ENCODE measurements around the gene IGFN1.

DNA sequence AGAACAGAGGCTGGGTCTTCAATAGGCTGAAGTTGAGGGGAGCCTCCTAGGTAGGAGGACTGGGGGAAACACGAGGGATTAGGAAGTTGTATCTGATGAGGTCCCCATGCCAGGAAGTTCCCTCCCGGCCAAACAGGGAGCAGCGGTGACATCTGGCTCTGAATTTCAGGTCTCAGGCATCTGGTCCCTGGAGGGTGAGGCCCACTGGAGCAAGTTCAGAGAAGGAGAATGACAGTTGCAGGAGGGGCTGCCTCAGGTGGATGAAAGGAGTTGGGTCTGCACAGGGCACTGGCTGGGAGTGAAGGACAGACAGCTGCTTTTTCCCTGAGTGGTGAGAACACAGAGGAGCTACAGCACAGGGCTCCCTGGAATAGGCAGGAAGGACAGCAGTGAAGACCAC lies 45.5 kb upstream of the IGFN1 start:
- TF ChIP-seq POLR2A (IDR thresholded peaks at IDR 0.05; ENCODE audit: low read depth, low read length) (no peak), EZH2 (IDR thresholded peaks at IDR 0.05; ENCODE audit: borderline replicate concordance, low read depth, low read length, severe bottlenecking) (no peak), POLR2AphosphoS5 (IDR thresholded peaks at IDR 0.05; ENCODE audit: insufficient read depth, low read depth, low read length) (no peak), MYC (IDR thresholded peaks at IDR 0.05; ENCODE audit: low read depth, low read length) (no peak), GATA2 (IDR thresholded peaks at IDR 0.05; ENCODE audit: insufficient read depth, insufficient read length, low read depth, low read length) (no peak)
- TF ChIP-seq, protein P1, sequence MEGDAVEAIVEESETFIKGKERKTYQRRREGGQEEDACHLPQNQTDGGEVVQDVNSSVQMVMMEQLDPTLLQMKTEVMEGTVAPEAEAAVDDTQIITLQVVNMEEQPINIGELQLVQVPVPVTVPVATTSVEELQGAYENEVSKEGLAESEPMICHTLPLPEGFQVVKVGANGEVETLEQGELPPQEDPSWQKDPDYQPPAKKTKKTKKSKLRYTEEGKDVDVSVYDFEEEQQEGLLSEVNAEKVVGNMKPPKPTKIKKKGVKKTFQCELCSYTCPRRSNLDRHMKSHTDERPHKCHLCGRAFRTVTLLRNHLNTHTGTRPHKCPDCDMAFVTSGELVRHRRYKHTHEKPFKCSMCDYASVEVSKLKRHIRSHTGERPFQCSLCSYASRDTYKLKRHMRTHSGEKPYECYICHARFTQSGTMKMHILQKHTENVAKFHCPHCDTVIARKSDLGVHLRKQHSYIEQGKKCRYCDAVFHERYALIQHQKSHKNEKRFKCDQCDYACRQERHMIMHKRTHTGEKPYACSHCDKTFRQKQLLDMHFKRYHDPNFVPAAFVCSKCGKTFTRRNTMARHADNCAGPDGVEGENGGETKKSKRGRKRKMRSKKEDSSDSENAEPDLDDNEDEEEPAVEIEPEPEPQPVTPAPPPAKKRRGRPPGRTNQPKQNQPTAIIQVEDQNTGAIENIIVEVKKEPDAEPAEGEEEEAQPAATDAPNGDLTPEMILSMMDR (IDR thresholded peaks at IDR 0.05; ENCODE audit: extremely low read depth in 1 of 2, insufficient read depth in 1 of 2, low read depth in 1 of 2, low read length in 2 of 2): no peak

All from endothelial cell of umbilical vein (primary cell).